IMR-90 (cell line): ENCODE results near the gene ELMO1. TPM values are rescaled to one million over a fixed set of nuclear protein-coding genes. Genes with fewer than 3 reads are reported as not detected.

Experiments
- ATAC-seq: fragments of 200-7000 bp; cut with Tn5 transposase; 2 replicates; pipeline ENCODE4 v1.9.1; 2020; ENCODE audit warnings: low read depth, mild to moderate bottlenecking, moderate library complexity
- BruUV-seq: library from RNA; stranded (reverse); fragments of 400-500 nt; replicated peaks from 2 replicates; lab custom pipeline; 2021; lab: Mats Ljungman, UMichigan
- CTCF ChIA-PET: fragments of 300-600 bp; formaldehyde crosslinking; extraction: SDS; loops from one replicate; lab custom pipeline; 2021; ENCODE audit warnings: antibody characterized with exemption; lab: Yijun Ruan, JAX
- POLR2A ChIA-PET: fragments of 300-600 bp; sonication (Branson Sonifier 250); formaldehyde crosslinking; loops from one replicate; lab custom pipeline; 2022; ENCODE audit warnings: antibody characterized with exemption; ENCODE audit not compliant: unreplicated experiment; lab: Charles Lee
- DNase-seq: peaks from one replicate; pipeline ENCODE4 v3.0.0; 2013
- H2AFZ ChIP-seq: replicated peaks from 2 replicates; pipeline ENCODE3; 2013; ENCODE audit warnings: low read length, mild to moderate bottlenecking; ENCODE audit not compliant: poor library complexity
- H2AK5ac ChIP-seq: 2 replicates; pipeline ENCODE4 v1.6.1; 2013; ENCODE audit warnings: low read depth, low read length, inconsistent platforms
- H2AK9ac ChIP-seq: replicated peaks from 2 replicates; pipeline ENCODE3; 2013; ENCODE audit warnings: mild to moderate bottlenecking, low read depth, low read length, moderate library complexity; ENCODE audit not compliant: poor library complexity
- H2BK120ac ChIP-seq: 2 replicates; pipeline ENCODE4 v1.6.1; 2013; ENCODE audit warnings: low read depth, low read length, inconsistent platforms
- H2BK15ac ChIP-seq: 3 replicates; pipeline ENCODE4 v1.6.1; 2013; ENCODE audit warnings: low read depth, low read length, inconsistent platforms
- H2BK20ac ChIP-seq: 2 replicates; pipeline ENCODE4 v1.6.1; 2013; ENCODE audit warnings: low read depth, mild to moderate bottlenecking, inconsistent platforms, low read length, moderate library complexity
- H2BK5ac ChIP-seq: 2 replicates; pipeline ENCODE4 v1.6.1; 2013; ENCODE audit warnings: mild to moderate bottlenecking, low read depth, low read length, inconsistent platforms; ENCODE audit not compliant: poor library complexity, severe bottlenecking
- H3K14ac ChIP-seq: replicated peaks from 2 replicates; pipeline ENCODE4 v1.6.1; 2013; ENCODE audit warnings: low read depth, low read length, inconsistent platforms
- H3K18ac ChIP-seq: 2 replicates; pipeline ENCODE4 v1.6.1; 2013; ENCODE audit warnings: low read depth, low read length, control low read depth
- H3K23ac ChIP-seq: 2 replicates; pipeline ENCODE4 v1.6.1; 2013; ENCODE audit warnings: low read depth, low read length, inconsistent platforms
- H3K27ac ChIP-seq: 2 replicates; pipeline ENCODE4 v1.5.1; 2013; ENCODE audit warnings: mild to moderate bottlenecking, control low read depth, low read length; ENCODE audit not compliant: insufficient read depth
- H3K27me3 ChIP-seq: 2 replicates; pipeline ENCODE4 v1.6.1; 2013; ENCODE audit warnings: low read length; ENCODE audit not compliant: control insufficient read depth, insufficient read depth
- H3K36me3 ChIP-seq: 2 replicates; pipeline ENCODE4 v1.6.1; 2013; ENCODE audit warnings: low read length, mixed read lengths; ENCODE audit not compliant: control insufficient read depth, insufficient read depth
- H3K4ac ChIP-seq: 2 replicates; pipeline ENCODE4 v1.6.1; 2013; ENCODE audit warnings: low read depth, low read length, inconsistent platforms
- H3K4me1 ChIP-seq: 2 replicates; pipeline ENCODE4 v1.6.1; 2013; ENCODE audit warnings: low read length, mixed read lengths; ENCODE audit not compliant: control insufficient read depth, insufficient read depth
- H3K4me2 ChIP-seq: 2 replicates; pipeline ENCODE4 v1.6.1; 2013; ENCODE audit warnings: low read depth, mild to moderate bottlenecking, control low read depth, low read length, moderate library complexity
- H3K4me3 ChIP-seq: 2 replicates; pipeline ENCODE4 v1.5.1; 2013; ENCODE audit warnings: low read depth, mild to moderate bottlenecking, control low read depth, low read length, moderate library complexity; ENCODE audit not compliant: insufficient read depth
- H3K56ac ChIP-seq: 2 replicates; pipeline ENCODE4 v1.6.1; 2013; ENCODE audit warnings: low read length, inconsistent platforms; ENCODE audit not compliant: insufficient read depth; ENCODE audit errors: extremely low read depth
- H3K79me1 ChIP-seq, 2 experiments: 2 replicates each; pipeline ENCODE4 v1.6.1; 2013; ENCODE audit warnings: low read length in 2 of 2, inconsistent platforms in 1 of 2, low read depth in 1 of 2
- H3K9ac ChIP-seq: 2 replicates; pipeline ENCODE4 v1.6.1; 2013; ENCODE audit warnings: low read depth, low read length, control low read depth
- H3K9me1 ChIP-seq: 2 replicates; pipeline ENCODE4 v1.6.1; 2013; ENCODE audit warnings: low read length, inconsistent platforms; ENCODE audit not compliant: insufficient read depth
- H3K9me3 ChIP-seq: 2 replicates; pipeline ENCODE4 v1.6.1; 2013; ENCODE audit warnings: low read length; ENCODE audit not compliant: control insufficient read depth, insufficient read depth
- H4K20me1 ChIP-seq: 2 replicates; pipeline ENCODE4 v1.6.1; 2013; ENCODE audit warnings: low read length, inconsistent platforms; ENCODE audit not compliant: insufficient read depth
- H4K5ac ChIP-seq: 2 replicates; pipeline ENCODE4 v1.6.1; 2013; ENCODE audit warnings: mild to moderate bottlenecking, low read depth, low read length, control low read depth
- H4K8ac ChIP-seq, 2 experiments: 2 replicates each; pipeline ENCODE4 v1.6.1; 2013; ENCODE audit warnings: low read depth in 2 of 2, low read length in 2 of 2, control low read depth in 1 of 2, inconsistent platforms in 1 of 2
- H4K91ac ChIP-seq: 2 replicates; pipeline ENCODE4 v1.6.1; 2013; ENCODE audit warnings: low read depth, low read length, inconsistent platforms; ENCODE audit not compliant: insufficient read depth
- BHLHE40 ChIP-seq: fragments of 150-350 bp; IDR thresholded peaks from 2 replicates; pipeline ENCODE4 v1.6.1; 2016; ENCODE audit warnings: mild to moderate bottlenecking, low read depth, low read length
- CEBPB ChIP-seq: IDR thresholded peaks from 2 replicates; pipeline ENCODE4 v1.6.1; 2012; ENCODE audit warnings: low read depth, low read length, improper control_type of control experiment
- NFE2L2 ChIP-seq: fragments of 150-350 bp; IDR thresholded peaks from 2 replicates; pipeline ENCODE4 v1.6.1; 2016; ENCODE audit warnings: low read depth, mild to moderate bottlenecking, low read length
- POLR2A ChIP-seq: IDR thresholded peaks from 2 replicates; pipeline ENCODE4 v1.6.1; 2012; ENCODE audit warnings: mild to moderate bottlenecking, low read depth, low read length
- RAD21 ChIP-seq: IDR thresholded peaks from 2 replicates; pipeline ENCODE4 v1.6.1; 2012; ENCODE audit warnings: low read length, improper control_type of control experiment
- RFX5 ChIP-seq: IDR thresholded peaks from 2 replicates; pipeline ENCODE4 v1.8.0; 2012; ENCODE audit warnings: low read depth, mild to moderate bottlenecking, low read length, moderate library complexity
- WGBS, 2 experiments: methylation state at CpG; one replicate each; pipeline versions ENCODE4 v1.1.5 to v1.1.7; 2013; ENCODE audit warnings: missing lambda C conversion rate in 2 of 2; ENCODE audit not compliant: insufficient read length in 1 of 2; ENCODE audit errors: extremely low coverage in 2 of 2; 5-methylcytosine and 5-hydroxymethylcytosine counted together
- dilution Hi-C: fragments of 300-500 bp; cut with HindIII; formaldehyde crosslinking; loops from one replicate; pipeline ENCODE4 v1.14.3; 2018; ENCODE audit warnings: low sequenced_read_pairs; ENCODE audit not compliant: unreplicated experiment
- in situ Hi-C: fragments of 300-500 bp; cut with MboI; formaldehyde crosslinking; loops from 3 replicates; pipeline ENCODE4 v1.14.3; 2019; ENCODE audit warnings: low sequenced_read_pairs, inconsistent platforms, mixed read lengths
- intact Hi-C: fragments of 100-400 bp; cut with micrococcal nuclease; formaldehyde crosslinking; loops from 2 replicates; pipeline ENCODE4 v1.10.0; 2022
- polyA plus RNA-seq, 3 experiments: library from polyadenylated mRNA; depleted of rRNA; stranded (reverse); fragments of >200 nt; gene quantifications; 2 replicates each; pipeline ENCODE4 v1.2.3, GENCODE V29; 2012; ENCODE audit warnings: low replicate concordance in 1 of 3
- total RNA-seq: library from RNA; depleted of rRNA; stranded (reverse); fragments of >200 nt; gene quantifications from 2 replicates; pipeline ENCODE4 v1.2.3, GENCODE V29; 2012
- TF ChIP-seq, protein P1 (sequence below): fragments of 150-350 bp; IDR thresholded peaks from 2 replicates; pipeline ENCODE4 v1.6.1; 2016; ENCODE audit warnings: low read depth, mild to moderate bottlenecking, low read length, moderate library complexity, borderline replicate concordance
- TF ChIP-seq, protein P2 (sequence below): conservative IDR thresholded peaks from 2 replicates; pipeline ENCODE4 v1.5.1; 2012; ENCODE audit warnings: mild to moderate bottlenecking, low read depth, low read length, improper control_type of control experiment
- TF ChIP-seq, protein P3 (sequence below): fragments of 150-350 bp; IDR thresholded peaks from 2 replicates; pipeline ENCODE4 v1.6.1; 2017; ENCODE audit warnings: mild to moderate bottlenecking, antibody characterized with exemption, low read length, low read depth

The ELMO1 gene
- total and polyA plus RNA-seq, 2 of the 4 experiments (the other 2 are of a cell fraction) = 0.03 TPM; not detected in 1

DNA sequence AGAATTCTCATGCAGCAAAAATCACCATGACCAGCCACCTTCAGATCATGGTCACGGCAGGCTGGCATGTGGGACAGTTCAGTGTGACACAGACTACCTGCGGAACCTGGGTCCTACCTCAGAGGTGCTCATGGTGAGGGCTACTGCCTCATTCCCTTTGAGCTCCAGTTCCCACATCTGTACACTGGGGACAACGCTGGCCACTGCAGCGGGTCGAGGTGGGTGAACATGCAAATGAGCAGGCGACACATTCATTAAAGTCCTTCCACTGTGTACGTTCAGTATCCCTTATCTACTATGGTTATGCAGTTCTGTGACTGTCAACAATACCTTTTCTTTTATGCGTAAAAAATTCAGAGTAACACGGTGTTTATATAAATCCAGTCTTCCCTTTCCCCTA lies 505.7 kb downstream of the ELMO1 start:
- Histone ChIP-seq H2BK15ac (no peak overlapping the region), H3K27me3 (no peaks in the 10 kb centered on the region), H3K14ac (no peak overlapping the region), H3K79me1 (no peaks in the 10 kb centered on the region), H4K91ac (no peak overlapping the region), H3K4me1 (no peaks in the 10 kb centered on the region), H3K9me1 (no peaks in the 10 kb centered on the region), H2BK120ac (no peak overlapping the region), H2BK20ac (no peak overlapping the region), H2BK5ac (no peak overlapping the region), H3K4me3 (no peak overlapping the region), H3K23ac (no peak overlapping the region), H3K18ac (no peak overlapping the region), H3K36me3 (no peaks in the 10 kb centered on the region), H3K9ac (no peak overlapping the region), H3K4ac (no peak overlapping the region), H4K20me1 (no peaks in the 10 kb centered on the region), H3K27ac (no peak overlapping the region), H2AK5ac (no peak overlapping the region), H4K5ac (no peak overlapping the region), H3K56ac (no peak overlapping the region), H3K9me3 (no peaks in the 10 kb centered on the region; the same call in none of the 2 replicates), H4K8ac (no peak overlapping the region), H2AFZ (no peak overlapping the region), H3K4me2 (no peak overlapping the region), H2AK9ac (no peak overlapping the region)
- no TSS peak for BruUV-seq
- in situ Hi-C loops = no loop called here
- intact Hi-C loops = no loop called here
- ATAC-seq = no peak
- dilution Hi-C loops = no loop called here
- no peak for DNase-seq
- POLR2A ChIA-PET = no interaction called here
- TF ChIP-seq, protein P1, sequence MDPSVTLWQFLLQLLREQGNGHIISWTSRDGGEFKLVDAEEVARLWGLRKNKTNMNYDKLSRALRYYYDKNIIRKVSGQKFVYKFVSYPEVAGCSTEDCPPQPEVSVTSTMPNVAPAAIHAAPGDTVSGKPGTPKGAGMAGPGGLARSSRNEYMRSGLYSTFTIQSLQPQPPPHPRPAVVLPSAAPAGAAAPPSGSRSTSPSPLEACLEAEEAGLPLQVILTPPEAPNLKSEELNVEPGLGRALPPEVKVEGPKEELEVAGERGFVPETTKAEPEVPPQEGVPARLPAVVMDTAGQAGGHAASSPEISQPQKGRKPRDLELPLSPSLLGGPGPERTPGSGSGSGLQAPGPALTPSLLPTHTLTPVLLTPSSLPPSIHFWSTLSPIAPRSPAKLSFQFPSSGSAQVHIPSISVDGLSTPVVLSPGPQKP = no peak
- TF ChIP-seq, protein P2, sequence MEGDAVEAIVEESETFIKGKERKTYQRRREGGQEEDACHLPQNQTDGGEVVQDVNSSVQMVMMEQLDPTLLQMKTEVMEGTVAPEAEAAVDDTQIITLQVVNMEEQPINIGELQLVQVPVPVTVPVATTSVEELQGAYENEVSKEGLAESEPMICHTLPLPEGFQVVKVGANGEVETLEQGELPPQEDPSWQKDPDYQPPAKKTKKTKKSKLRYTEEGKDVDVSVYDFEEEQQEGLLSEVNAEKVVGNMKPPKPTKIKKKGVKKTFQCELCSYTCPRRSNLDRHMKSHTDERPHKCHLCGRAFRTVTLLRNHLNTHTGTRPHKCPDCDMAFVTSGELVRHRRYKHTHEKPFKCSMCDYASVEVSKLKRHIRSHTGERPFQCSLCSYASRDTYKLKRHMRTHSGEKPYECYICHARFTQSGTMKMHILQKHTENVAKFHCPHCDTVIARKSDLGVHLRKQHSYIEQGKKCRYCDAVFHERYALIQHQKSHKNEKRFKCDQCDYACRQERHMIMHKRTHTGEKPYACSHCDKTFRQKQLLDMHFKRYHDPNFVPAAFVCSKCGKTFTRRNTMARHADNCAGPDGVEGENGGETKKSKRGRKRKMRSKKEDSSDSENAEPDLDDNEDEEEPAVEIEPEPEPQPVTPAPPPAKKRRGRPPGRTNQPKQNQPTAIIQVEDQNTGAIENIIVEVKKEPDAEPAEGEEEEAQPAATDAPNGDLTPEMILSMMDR = no peak
- no peak for TF ChIP-seq NFE2L2
- TF ChIP-seq CEBPB = no peak
- TF ChIP-seq POLR2A = no peak
- no peak for TF ChIP-seq RFX5
- TF ChIP-seq BHLHE40 = no peak
- TF ChIP-seq RAD21 = no peak
- TF ChIP-seq, protein P3, sequence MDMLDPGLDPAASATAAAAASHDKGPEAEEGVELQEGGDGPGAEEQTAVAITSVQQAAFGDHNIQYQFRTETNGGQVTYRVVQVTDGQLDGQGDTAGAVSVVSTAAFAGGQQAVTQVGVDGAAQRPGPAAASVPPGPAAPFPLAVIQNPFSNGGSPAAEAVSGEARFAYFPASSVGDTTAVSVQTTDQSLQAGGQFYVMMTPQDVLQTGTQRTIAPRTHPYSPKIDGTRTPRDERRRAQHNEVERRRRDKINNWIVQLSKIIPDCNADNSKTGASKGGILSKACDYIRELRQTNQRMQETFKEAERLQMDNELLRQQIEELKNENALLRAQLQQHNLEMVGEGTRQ = no peak
- WGBS, 2 experiments = 42% methylated on average over 6 of the region's 9 CpGs; no CpG with 5 or more reads in 1 of the 2 experiments
- CTCF ChIA-PET = no interaction called here
